Measurements from ENCODE around the gene SART3. TPM values are rescaled to one million over a fixed set of nuclear protein-coding genes. Genes with fewer than 3 reads are reported as not detected.

SART3 gene
- total and polyA plus RNA-seq, 2 of the 4 experiments (the other 2 are of a cell fraction): 22.6 to 37.8 TPM

DNA sequence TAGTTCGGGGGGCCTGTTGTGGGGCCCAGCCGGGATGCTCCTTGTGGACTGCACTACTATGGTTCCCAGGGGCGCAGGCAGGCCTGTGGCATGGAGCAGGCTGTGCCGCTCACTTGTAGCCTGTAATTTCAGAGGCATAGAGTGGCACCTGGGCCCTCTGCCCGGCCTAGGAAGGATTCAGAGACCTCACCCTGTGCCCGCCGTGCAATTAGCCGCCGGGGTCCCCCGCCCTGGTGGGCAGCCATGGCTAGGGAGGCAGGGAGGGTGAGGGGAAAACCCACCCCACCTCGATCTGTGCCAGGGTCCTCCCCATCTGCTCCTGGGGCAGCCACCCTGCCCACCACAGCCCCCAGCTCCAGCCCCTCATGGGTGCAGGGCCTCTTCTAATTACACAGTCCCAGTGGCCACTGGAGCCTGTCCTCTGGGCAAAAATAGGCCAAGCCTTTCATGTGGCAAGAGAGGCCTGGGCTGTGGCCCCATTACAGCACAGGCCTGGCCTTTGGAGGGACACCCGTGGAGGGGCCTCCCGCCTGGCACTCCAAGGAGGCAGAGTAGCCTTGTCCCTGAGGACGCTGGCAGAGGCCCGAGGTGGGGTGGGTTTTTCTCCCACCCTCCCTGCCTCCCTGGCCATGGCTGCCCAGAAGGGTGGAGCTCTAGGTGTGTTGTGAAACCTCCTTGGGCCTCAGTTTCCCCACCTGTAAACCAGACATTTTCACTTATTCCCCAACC, 42.2 kb upstream of the SART3 start:
- no peaks in the 10 kb centered on the region for H3K79me1 ChIP-seq (ENCODE audit: low read depth in 1 of 2, low read length in 2 of 2)
- no peak overlapping the region for H2BK15ac ChIP-seq (ENCODE audit: low read depth, low read length)
- no peak overlapping the region for H3K18ac ChIP-seq (ENCODE audit: low read depth, low read length)
- ChIA-PET CTCF (no interaction called here), POLR2A (ENCODE audit: unreplicated experiment) (no interaction called here)
- H4K5ac ChIP-seq (ENCODE audit: low read depth, low read length): no peak overlapping the region
- no peak overlapping the region for H4K91ac ChIP-seq (ENCODE audit: insufficient read depth, low read depth, low read length)
- H3K4me2 ChIP-seq (ENCODE audit: low read depth, low read length): no peak overlapping the region
- no peak overlapping the region for H3K9ac ChIP-seq (ENCODE audit: low read depth, low read length)
- H3K4me1 ChIP-seq (ENCODE audit: control insufficient read depth, insufficient read depth, low read length): peaks cover 4% of the 10 kb centered on the region; the same call in 1 of the 2 replicates
- H3K56ac ChIP-seq (ENCODE audit: extremely low read depth, insufficient read depth, low read length): no peak overlapping the region
- WGBS, 2 experiments (ENCODE audit: extremely low coverage in 2 of 2, insufficient read length in 1 of 2): 100% methylated on average over 3 of the region's 15 CpGs; no CpG with 5 or more reads in 1 of the 2 experiments
- H3K9me1 ChIP-seq (ENCODE audit: insufficient read depth, low read length): no peaks in the 10 kb centered on the region
- H2AFZ ChIP-seq (replicated peaks; ENCODE audit: low read length, poor library complexity): no peak overlapping the region
- intact Hi-C loops (cut with micrococcal nuclease): no loop called here
- H2AK9ac ChIP-seq (replicated peaks; ENCODE audit: low read depth, low read length, poor library complexity): no peak overlapping the region
- in situ Hi-C loops (cut with MboI; ENCODE audit: low sequenced_read_pairs): no loop called here
- no peak overlapping the region for H3K4me3 ChIP-seq (ENCODE audit: insufficient read depth, low read depth, low read length)
- H2BK120ac ChIP-seq (ENCODE audit: low read depth, low read length): no peak overlapping the region
- H3K27ac ChIP-seq (ENCODE audit: insufficient read depth, low read length): no peak overlapping the region
- no peaks in the 10 kb centered on the region for H3K9me3 ChIP-seq (ENCODE audit: control insufficient read depth, insufficient read depth, low read length)
- no peak overlapping the region for H4K8ac ChIP-seq (ENCODE audit: low read depth in 2 of 2, low read length in 2 of 2)
- H3K36me3 ChIP-seq (ENCODE audit: control insufficient read depth, insufficient read depth, low read length): no peaks in the 10 kb centered on the region
- H2BK5ac ChIP-seq (ENCODE audit: low read depth, low read length, poor library complexity, severe bottlenecking): no peak overlapping the region
- no peak overlapping the region for H3K4ac ChIP-seq (ENCODE audit: low read depth, low read length)
- ATAC-seq (ENCODE audit: low read depth): no peak
- no peak overlapping the region for H2BK20ac ChIP-seq (ENCODE audit: low read depth, low read length)
- no TSS peak for BruUV-seq (replicated peaks)
- H3K23ac ChIP-seq (ENCODE audit: low read depth, low read length): no peak overlapping the region
- H3K14ac ChIP-seq (replicated peaks; ENCODE audit: low read depth, low read length): no peak overlapping the region
- no peaks in the 10 kb centered on the region for H3K27me3 ChIP-seq (ENCODE audit: control insufficient read depth, insufficient read depth, low read length)
- TF ChIP-seq NFE2L2 (IDR thresholded peaks at IDR 0.05; ENCODE audit: low read depth, low read length) (no peak), RCOR1 (IDR thresholded peaks at IDR 0.05; ENCODE audit: insufficient replicate concordance, low read length) (no peak), CEBPB (IDR thresholded peaks at IDR 0.05; ENCODE audit: low read depth, low read length) (no peak), FOS (IDR thresholded peaks at IDR 0.05; ENCODE audit: low read depth, low read length) (no peak), CHD1 (IDR thresholded peaks at IDR 0.05; ENCODE audit: low read depth, low read length) (no peak), RFX5 (IDR thresholded peaks at IDR 0.05; ENCODE audit: low read depth, low read length) (no peak), MAFK (IDR thresholded peaks at IDR 0.05; ENCODE audit: low read depth, low read length) (no peak), CTCF (conservative IDR thresholded peaks at IDR 0.05; ENCODE audit: low read depth, low read length) (no peak), SMC3 (IDR thresholded peaks at IDR 0.05; ENCODE audit: low read depth, low read length) (no peak), MXI1 (IDR thresholded peaks at IDR 0.05; ENCODE audit: borderline replicate concordance, low read depth, low read length) (no peak), ELK1 (IDR thresholded peaks at IDR 0.05; ENCODE audit: borderline replicate concordance, low read depth, low read length) (no peak), POLR2A (IDR thresholded peaks at IDR 0.05; ENCODE audit: low read depth, low read length) (no peak), BHLHE40 (IDR thresholded peaks at IDR 0.05; ENCODE audit: low read depth, low read length) (no peak), RAD21 (IDR thresholded peaks at IDR 0.05; ENCODE audit: low read length) (no peak), MAZ (IDR thresholded peaks at IDR 0.05; ENCODE audit: borderline replicate concordance, low read depth, low read length) (no peak)
- TF ChIP-seq, protein P1, sequence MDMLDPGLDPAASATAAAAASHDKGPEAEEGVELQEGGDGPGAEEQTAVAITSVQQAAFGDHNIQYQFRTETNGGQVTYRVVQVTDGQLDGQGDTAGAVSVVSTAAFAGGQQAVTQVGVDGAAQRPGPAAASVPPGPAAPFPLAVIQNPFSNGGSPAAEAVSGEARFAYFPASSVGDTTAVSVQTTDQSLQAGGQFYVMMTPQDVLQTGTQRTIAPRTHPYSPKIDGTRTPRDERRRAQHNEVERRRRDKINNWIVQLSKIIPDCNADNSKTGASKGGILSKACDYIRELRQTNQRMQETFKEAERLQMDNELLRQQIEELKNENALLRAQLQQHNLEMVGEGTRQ (IDR thresholded peaks at IDR 0.05; ENCODE audit: low read depth, low read length): no peak
- H4K20me1 ChIP-seq (ENCODE audit: insufficient read depth, low read length): no peaks in the 10 kb centered on the region
- dilution Hi-C loops (cut with HindIII; ENCODE audit: low sequenced_read_pairs, unreplicated experiment): no loop called here
- DNase-seq: no peak
- no peak overlapping the region for H2AK5ac ChIP-seq (ENCODE audit: low read depth, low read length)

Data from IMR-90 (cell line).